Astrocyte (in vitro differentiated cells and primary cell): ENCODE measurements around the gene CCDC51. TPM values are rescaled to one million over a fixed set of nuclear protein-coding genes. Genes with fewer than 3 reads are reported as not detected.
A peak's percentile ranks its signal among the peaks of the same experiment; 100 is the strongest.
"Not testable (repeated sequence)": the region's sequence is repeated elsewhere in the genome, so short reads cannot be mapped to it uniquely, and the experiment has no call there.

Experiments
- DNase-seq: peaks from one replicate; pipeline ENCODE4 v3.0.0-alpha.2; 2010; ENCODE audit warnings: low read depth
- FAIRE-seq: peaks from 2 replicates; lab custom pipeline; 2011; peaks lifted over from hg19 to GRCh38; lab: Jason Lieb, UNC
- H2AFZ ChIP-seq: 2 replicates; pipeline ENCODE4 v1.6.0; 2012; ENCODE audit warnings: low read depth, low read length, inconsistent platforms
- H3K27ac ChIP-seq: 2 replicates; pipeline ENCODE4 v1.5.1; 2011; ENCODE audit warnings: low read depth, low read length, inconsistent platforms
- H3K27me3 ChIP-seq: 2 replicates; pipeline ENCODE4 v1.6.0; 2011; ENCODE audit warnings: low read length, inconsistent platforms; ENCODE audit not compliant: insufficient read depth
- H3K36me3 ChIP-seq: 2 replicates; pipeline ENCODE4 v1.5.1; 2011; ENCODE audit warnings: low read length, inconsistent platforms; ENCODE audit not compliant: insufficient read depth
- H3K4me1 ChIP-seq: 2 replicates; pipeline ENCODE4 v1.5.1; 2011; ENCODE audit warnings: low read length, inconsistent platforms; ENCODE audit not compliant: insufficient read depth
- H3K4me2 ChIP-seq: 2 replicates; pipeline ENCODE4 v1.6.0; 2012; ENCODE audit warnings: low read length, inconsistent platforms
- H3K4me3 ChIP-seq: 2 replicates; pipeline ENCODE4 v1.5.1; 2011; ENCODE audit warnings: low read depth, mild to moderate bottlenecking, low read length, inconsistent platforms; ENCODE audit not compliant: insufficient read depth
- H3K79me2 ChIP-seq: 2 replicates; pipeline ENCODE4 v1.6.0; 2012; ENCODE audit warnings: mild to moderate bottlenecking, low read length, inconsistent platforms; ENCODE audit not compliant: insufficient read depth
- H3K9ac ChIP-seq: 2 replicates; pipeline ENCODE4 v1.6.0; 2012; ENCODE audit warnings: mild to moderate bottlenecking, low read length, inconsistent platforms
- H3K9me3 ChIP-seq: 2 replicates; pipeline ENCODE4 v1.5.1; 2012; ENCODE audit warnings: low read depth, mild to moderate bottlenecking, low read length, inconsistent platforms; ENCODE audit not compliant: insufficient read depth
- H4K20me1 ChIP-seq: 2 replicates; pipeline ENCODE4 v1.6.0; 2012; ENCODE audit warnings: low read length, inconsistent platforms; ENCODE audit not compliant: insufficient read depth
- H3K27ac Mint-ChIP-seq: one replicate; pipeline ENCODE4 v1.8.0; 2021; ENCODE audit warnings: mild to moderate bottlenecking, mixed read lengths; ENCODE audit not compliant: unreplicated experiment
- H3K27me3 Mint-ChIP-seq: one replicate; pipeline ENCODE4 v1.8.0; 2021; ENCODE audit warnings: low read depth, mixed read lengths; ENCODE audit not compliant: unreplicated experiment
- H3K36me3 Mint-ChIP-seq: one replicate; pipeline ENCODE4 v1.8.0; 2021; ENCODE audit warnings: low read depth, mixed read lengths; ENCODE audit not compliant: unreplicated experiment
- H3K4me1 Mint-ChIP-seq: one replicate; pipeline ENCODE4 v1.8.0; 2021; ENCODE audit warnings: low read depth, mixed read lengths; ENCODE audit not compliant: unreplicated experiment
- H3K4me3 Mint-ChIP-seq: one replicate; pipeline ENCODE4 v1.8.0; 2021; ENCODE audit warnings: mild to moderate bottlenecking, moderate library complexity, mixed read lengths; ENCODE audit not compliant: unreplicated experiment
- H3K9me3 Mint-ChIP-seq: one replicate; pipeline ENCODE4 v1.8.0; 2021; ENCODE audit warnings: mild to moderate bottlenecking, mixed read lengths; ENCODE audit not compliant: unreplicated experiment
- CTCF ChIP-seq: IDR thresholded peaks from 2 replicates; pipeline ENCODE4 v1.5.1; 2011; ENCODE audit warnings: low read depth, mild to moderate bottlenecking, inconsistent platforms, low read length, moderate library complexity; ENCODE audit not compliant: insufficient read depth
- EZH2 ChIP-seq: IDR thresholded peaks from 2 replicates; pipeline ENCODE4 v1.6.1; 2012; ENCODE audit warnings: mild to moderate bottlenecking, low read length, inconsistent platforms; ENCODE audit not compliant: insufficient read depth
- total RNA-seq: library from RNA; stranded (reverse); gene quantifications from 2 replicates; pipeline ENCODE4 v1.2.1, GENCODE V29; 2021

Gene CCDC51
- total RNA-seq, 1 donor from 2014 or later: 16.5 TPM

DNA sequence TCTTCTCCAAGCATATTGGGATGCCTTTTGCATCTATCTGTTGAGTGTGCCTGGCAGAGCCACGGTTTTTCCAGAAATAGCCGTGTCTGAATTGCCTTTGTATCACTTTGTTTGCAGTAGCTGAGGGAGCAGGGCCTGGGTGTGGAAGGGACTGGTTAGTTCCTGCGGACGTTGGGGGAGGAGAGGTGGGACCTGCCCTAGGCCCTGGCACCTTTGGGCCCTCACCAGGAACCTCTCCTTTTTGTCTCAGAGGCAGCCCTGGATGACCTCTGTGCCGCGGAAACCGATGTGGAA is 25.3 kb upstream of the CCDC51 start:
- H3K27me3 ChIP-seq: no peaks in the 10 kb centered on the region
- peaks cover 14% of the 10 kb centered on the region for H4K20me1 ChIP-seq
- peaks cover 26% of the 10 kb centered on the region for H3K4me1 ChIP-seq
- no peaks in the 10 kb centered on the region for H3K9me3 ChIP-seq
- peaks cover 14% of the 10 kb centered on the region for H3K4me1 Mint-ChIP-seq
- H3K27ac Mint-ChIP-seq: peak overlapping the region; percentile 94
- no peak overlapping the region for H2AFZ ChIP-seq
- H3K4me2 ChIP-seq: peak overlapping the region; percentile 87
- no peak overlapping the region for H3K4me3 Mint-ChIP-seq
- H3K79me2 ChIP-seq: peaks cover 41% of the 10 kb centered on the region
- no peak for DNase-seq
- peaks cover 21% of the 10 kb centered on the region for H3K36me3 ChIP-seq
- peak overlapping the region; percentile 97 for H3K9ac ChIP-seq
- peaks cover 22% of the 10 kb centered on the region for H3K36me3 Mint-ChIP-seq
- peak overlapping the region; percentile 100 for H3K27ac ChIP-seq
- FAIRE-seq: no peak
- no peak overlapping the region for H3K4me3 ChIP-seq
- TF ChIP-seq EZH2 (no peak), CTCF (no peak)
- H3K9me3 Mint-ChIP-seq: no peaks in the 10 kb centered on the region
- H3K27me3 Mint-ChIP-seq: no peaks in the 10 kb centered on the region

DNA sequence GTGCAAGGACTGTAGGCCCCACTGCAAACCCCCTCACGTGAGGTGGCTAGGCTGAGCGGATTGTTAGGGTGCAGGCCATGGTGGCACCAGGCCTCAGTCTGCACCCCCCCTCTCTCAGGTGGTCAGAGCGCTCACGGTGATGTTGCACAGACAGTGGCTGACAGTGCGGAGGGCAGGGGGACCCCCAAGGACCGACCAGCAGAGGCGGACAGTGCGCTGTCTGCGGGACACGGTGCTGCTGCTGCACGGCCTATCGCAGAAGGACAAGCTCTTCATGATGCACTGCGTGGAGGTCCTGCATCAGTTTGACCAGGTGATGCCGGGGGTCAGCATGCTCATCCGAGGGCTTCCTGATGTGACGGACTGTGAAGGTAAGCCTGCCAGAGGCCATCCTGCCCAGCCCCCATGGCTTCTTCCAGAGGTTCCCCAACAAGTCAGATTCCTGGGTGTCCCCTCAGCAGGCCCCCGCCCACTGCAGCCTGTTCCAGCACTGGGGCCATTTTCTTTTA is 24.8 kb upstream of the CCDC51 start:
- Mint-ChIP-seq H3K9me3 (no peaks in the 10 kb centered on the region), H3K27ac (peak overlapping the region; percentile 94), H3K4me3 (no peak overlapping the region), H3K4me1 (peaks cover 11% of the 10 kb centered on the region), H3K27me3 (no peaks in the 10 kb centered on the region), H3K36me3 (peaks cover 21% of the 10 kb centered on the region)
- Histone ChIP-seq H2AFZ (no peak overlapping the region), H3K79me2 (peaks cover 37% of the 10 kb centered on the region), H4K20me1 (peaks cover 14% of the 10 kb centered on the region), H3K36me3 (peaks cover 23% of the 10 kb centered on the region), H3K27me3 (no peaks in the 10 kb centered on the region), H3K4me3 (no peak overlapping the region), H3K9ac (peak overlapping the region; percentile 97), H3K9me3 (no peaks in the 10 kb centered on the region), H3K4me1 (peaks cover 26% of the 10 kb centered on the region), H3K27ac (peak overlapping the region; percentile 100), H3K4me2 (peak overlapping the region; percentile 87)
- DNase-seq (no peak), FAIRE-seq (no peak)
- TF ChIP-seq CTCF: no peak
- no peak for TF ChIP-seq EZH2

- DNase-seq: no peak
- Histone ChIP-seq H3K27ac (no peak overlapping the region), H3K36me3 (peaks cover 33% of the 10 kb centered on the region), H3K4me2 (no peak overlapping the region), H3K27me3 (no peaks in the 10 kb centered on the region), H4K20me1 (peaks cover 10% of the 10 kb centered on the region), H3K79me2 (peaks cover 26% of the 10 kb centered on the region), H3K4me3 (no peak overlapping the region), H3K9ac (no peak overlapping the region), H2AFZ (no peak overlapping the region), H3K4me1 (peaks cover 26% of the 10 kb centered on the region), H3K9me3 (no peaks in the 10 kb centered on the region)
- TF ChIP-seq EZH2 (no peak), CTCF (no peak)
- Mint-ChIP-seq H3K9me3 (no peaks in the 10 kb centered on the region), H3K27ac (no peak overlapping the region), H3K27me3 (no peaks in the 10 kb centered on the region), H3K4me1 (peaks cover 11% of the 10 kb centered on the region), H3K36me3 (peaks cover 24% of the 10 kb centered on the region), H3K4me3 (no peak overlapping the region)
- FAIRE-seq: no peak
Observed at GRCh38 chr3:48463703-48464102, 23.8 kb upstream of the CCDC51 start.

DNA sequence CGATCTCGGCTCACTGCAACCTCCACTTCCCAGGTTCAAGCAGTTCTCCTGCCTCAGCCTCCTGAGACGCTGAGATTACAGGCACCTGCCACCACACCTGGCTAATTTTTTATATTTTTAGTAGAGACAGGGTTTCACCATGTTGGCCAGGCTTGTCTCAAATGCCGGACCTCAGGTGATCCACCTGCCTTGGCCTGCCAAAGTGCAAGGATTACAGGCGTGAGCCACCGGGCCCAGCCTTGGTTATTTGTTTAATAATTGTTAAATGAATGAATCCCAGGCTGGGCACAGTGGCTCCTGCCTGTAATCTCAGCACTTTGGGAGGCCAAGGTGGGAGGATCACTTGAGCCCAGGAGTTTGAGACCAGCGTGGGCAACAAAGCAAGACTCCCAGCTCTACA is 21.8 kb upstream of the CCDC51 start:
- not testable (repeated sequence) for H3K9me3 Mint-ChIP-seq, H3K9ac ChIP-seq, H3K4me3 Mint-ChIP-seq, H3K27me3 Mint-ChIP-seq, H3K4me3 ChIP-seq, FAIRE-seq, H3K79me2 ChIP-seq, H4K20me1 ChIP-seq, H3K27me3 ChIP-seq, H3K27ac Mint-ChIP-seq, H3K4me1 Mint-ChIP-seq, H2AFZ ChIP-seq, H3K27ac ChIP-seq, H3K9me3 ChIP-seq, H3K4me2 ChIP-seq, DNase-seq
- Histone ChIP-seq H3K36me3 (peaks cover 39% of the 10 kb centered on the region), H3K4me1 (peaks cover 18% of the 10 kb centered on the region)
- peaks cover 17% of the 10 kb centered on the region for H3K36me3 Mint-ChIP-seq
